ENCODE data around the gene HPS5.

- TF ChIP-seq CTCF (conservative IDR thresholded peaks at IDR 0.05) (no peak), EZH2 (IDR thresholded peaks at IDR 0.05; ENCODE audit: low read depth) (no peak)
These were observed 91.1 kb downstream of the HPS5 start for GRCh38 chr11:18230859-18231258.

Data from PC-9 (cell line).